Astrocyte of the spinal cord (primary cell): ENCODE results near the gene RRAD.
"Not testable (repeated sequence)": the region's sequence is repeated elsewhere in the genome, so short reads cannot be mapped to it uniquely, and the experiment has no call there.

Experiments used
- DNase-seq: peaks from one replicate; pipeline ENCODE4 v3.0.0; 2011; ENCODE audit warnings: low read depth, low spot score
- H3K4me3 ChIP-seq: 2 replicates; pipeline ENCODE4 v1.5.1; 2011; ENCODE audit warnings: low read depth, mild to moderate bottlenecking, low read length, moderate library complexity
- in situ Hi-C: cut with HindIII; loops from 2 replicates; pipeline ENCODE4 v1.10.0; 2017; ENCODE audit warnings: low sequenced_read_pairs
- TF ChIP-seq, protein P1 (sequence below): IDR thresholded peaks from 2 replicates; pipeline ENCODE4 v1.5.1; 2012; ENCODE audit warnings: low read depth, mild to moderate bottlenecking, low read length, inconsistent platforms

The RRAD gene

DNA sequence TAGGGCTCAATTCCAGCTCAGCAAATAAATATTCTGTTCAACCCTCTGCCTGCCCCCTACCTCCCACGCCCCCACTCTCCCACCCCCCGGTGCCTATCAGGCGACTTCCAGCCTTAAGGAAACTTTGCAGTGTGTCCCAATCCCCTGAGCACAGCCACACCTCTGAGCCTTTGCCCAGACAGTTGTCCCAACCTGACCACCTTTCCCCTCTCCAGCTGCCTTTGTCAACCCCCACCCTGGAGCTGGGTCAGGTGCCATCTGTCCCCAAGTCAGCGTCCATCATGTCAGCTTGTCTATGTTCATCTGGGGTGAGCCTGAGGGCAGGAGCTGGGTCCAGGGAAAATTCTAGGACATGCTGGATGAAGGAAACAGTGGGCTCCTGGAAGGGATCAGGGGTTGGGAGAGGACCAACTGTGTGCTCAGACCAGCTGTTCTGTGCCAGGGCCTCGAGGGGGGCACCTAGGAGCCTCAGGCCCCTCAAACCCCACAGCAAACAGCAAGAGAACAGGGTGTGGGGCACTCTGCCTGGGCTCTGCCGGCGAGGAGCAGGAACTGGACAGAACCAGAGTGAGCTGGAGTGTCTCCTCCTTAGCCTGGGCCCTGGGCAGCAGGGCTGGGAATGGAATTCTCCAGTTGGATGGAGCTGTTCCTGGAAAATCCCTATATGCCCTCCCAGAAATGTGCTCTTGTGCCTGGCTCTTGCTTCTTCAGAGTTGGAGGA, 24.5 kb downstream of the RRAD start:
- H3K4me3 ChIP-seq: no peak overlapping the region
- TF ChIP-seq, protein P1, sequence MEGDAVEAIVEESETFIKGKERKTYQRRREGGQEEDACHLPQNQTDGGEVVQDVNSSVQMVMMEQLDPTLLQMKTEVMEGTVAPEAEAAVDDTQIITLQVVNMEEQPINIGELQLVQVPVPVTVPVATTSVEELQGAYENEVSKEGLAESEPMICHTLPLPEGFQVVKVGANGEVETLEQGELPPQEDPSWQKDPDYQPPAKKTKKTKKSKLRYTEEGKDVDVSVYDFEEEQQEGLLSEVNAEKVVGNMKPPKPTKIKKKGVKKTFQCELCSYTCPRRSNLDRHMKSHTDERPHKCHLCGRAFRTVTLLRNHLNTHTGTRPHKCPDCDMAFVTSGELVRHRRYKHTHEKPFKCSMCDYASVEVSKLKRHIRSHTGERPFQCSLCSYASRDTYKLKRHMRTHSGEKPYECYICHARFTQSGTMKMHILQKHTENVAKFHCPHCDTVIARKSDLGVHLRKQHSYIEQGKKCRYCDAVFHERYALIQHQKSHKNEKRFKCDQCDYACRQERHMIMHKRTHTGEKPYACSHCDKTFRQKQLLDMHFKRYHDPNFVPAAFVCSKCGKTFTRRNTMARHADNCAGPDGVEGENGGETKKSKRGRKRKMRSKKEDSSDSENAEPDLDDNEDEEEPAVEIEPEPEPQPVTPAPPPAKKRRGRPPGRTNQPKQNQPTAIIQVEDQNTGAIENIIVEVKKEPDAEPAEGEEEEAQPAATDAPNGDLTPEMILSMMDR: no peak
- DNase-seq: no peak
- in situ Hi-C loops: no loop called here

DNA sequence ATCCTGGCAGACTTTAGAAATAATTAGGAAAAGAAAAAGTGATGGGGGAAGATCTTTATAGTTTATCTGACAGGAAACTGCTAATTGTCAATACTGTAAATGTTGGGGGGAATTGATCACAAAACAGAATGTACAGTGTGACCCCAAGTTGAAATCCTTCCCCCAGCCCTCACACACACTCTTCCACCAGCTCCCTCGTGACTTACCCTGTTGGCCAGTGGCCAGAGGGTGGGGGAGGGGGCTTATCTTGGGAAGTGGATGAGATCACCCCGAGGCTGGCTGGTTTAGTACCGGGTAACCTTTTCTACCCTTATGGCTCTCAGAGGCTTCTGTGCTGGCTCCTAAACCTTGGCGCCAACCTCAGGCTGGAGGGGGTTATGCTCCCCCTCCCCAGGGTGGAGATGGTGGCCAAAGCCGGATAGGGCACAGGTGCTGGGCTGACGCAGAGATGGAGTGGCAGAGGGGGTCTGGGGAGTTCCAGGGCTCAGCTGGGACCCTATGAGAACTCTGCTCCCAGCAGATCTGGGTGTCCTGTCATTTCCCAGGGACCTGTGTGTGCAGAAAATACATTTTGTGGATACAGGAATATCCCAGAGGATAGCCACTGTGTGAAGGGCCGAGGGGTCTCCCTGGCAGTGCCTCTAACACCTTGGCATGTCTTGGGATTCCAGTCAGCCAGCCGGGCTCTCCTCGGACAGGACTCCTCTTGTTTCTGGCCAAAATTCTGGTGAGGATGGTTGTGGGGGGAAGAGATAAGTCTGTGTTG, 25.2 kb downstream of the RRAD start:
- in situ Hi-C loops: no loop called here
- H3K4me3 ChIP-seq: no peak overlapping the region
- DNase-seq: peak; percentile 59
- TF ChIP-seq, protein P1: no peak

DNA sequence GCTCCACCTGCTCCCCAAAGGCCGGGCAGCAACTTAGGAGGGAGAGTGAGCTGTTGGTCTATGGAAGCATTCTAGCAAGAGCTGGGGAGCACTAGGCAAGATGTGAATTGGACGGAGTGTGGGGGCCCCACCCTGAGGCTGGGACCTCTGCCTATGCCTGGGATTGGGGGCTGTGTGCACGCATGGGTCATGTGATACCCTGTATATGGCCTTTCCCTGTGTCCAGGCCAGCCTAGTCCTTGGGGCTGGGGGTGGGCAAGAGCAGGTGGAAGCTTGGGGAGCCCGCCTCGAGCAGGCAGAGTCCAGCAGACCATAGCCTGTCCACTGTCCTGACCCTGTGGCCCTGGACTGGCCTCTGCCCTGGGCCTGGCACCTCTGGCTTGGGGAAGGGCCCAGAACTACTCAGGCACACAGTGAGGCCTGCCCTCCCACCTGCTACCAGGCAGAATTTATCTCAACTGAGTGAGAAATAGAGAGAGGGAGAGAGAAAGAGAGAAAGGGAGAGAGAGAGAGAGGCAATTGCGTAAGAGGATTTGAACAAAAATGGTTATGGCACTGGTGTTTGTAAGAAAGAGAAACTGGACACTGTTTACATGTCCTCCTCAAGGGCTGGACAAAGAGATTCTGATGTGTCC, 25.9 kb downstream of the RRAD start:
- TF ChIP-seq, protein P1: no peak
- in situ Hi-C loops: no loop called here
- no peak overlapping the region for H3K4me3 ChIP-seq
- DNase-seq: no peak

DNA sequence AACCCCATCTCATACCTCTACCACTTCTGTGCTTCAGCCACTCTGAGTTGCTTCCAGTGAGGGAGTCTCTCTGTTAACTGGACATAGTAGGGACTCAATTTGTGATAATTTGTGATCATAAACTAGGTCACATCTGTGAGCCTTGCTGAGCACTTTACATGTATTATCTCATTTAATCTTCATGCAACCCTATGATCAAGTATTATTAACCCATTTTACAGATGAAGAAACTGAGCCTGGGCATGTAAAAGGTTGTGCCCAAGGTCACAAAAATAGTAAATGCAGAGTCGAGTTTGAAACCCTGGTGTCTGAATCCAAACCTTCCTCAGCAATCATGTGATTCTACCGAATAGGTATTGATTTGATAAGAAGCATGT, 26.4 kb downstream of the RRAD start:
- no peak for DNase-seq
- in situ Hi-C loops: no loop called here
- TF ChIP-seq, protein P1: no peak
- H3K4me3 ChIP-seq: no peak overlapping the region

DNA sequence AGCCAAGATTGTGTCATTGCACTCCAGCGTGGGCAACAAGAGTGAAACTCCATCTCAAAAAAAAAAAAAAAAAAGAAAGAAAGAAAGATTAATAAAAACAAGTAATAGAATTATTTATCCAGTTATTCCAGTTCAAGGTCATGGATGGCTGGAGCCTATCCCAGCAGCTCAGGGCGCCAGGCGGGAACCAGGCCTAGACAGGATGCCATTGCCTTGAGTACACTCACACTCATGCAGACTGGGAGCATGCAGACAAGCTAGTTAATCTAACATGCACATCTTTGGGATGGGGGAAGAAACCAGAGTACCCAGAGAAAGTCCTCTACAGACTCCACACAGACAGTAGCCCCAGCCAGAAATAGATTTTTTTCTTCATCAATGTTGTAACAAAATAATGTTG, 27.1 kb downstream of the RRAD start:
- in situ Hi-C loops: no loop called here
- TF ChIP-seq, protein P1: no peak
- DNase-seq: peak; percentile 22
- no peak overlapping the region for H3K4me3 ChIP-seq

DNA sequence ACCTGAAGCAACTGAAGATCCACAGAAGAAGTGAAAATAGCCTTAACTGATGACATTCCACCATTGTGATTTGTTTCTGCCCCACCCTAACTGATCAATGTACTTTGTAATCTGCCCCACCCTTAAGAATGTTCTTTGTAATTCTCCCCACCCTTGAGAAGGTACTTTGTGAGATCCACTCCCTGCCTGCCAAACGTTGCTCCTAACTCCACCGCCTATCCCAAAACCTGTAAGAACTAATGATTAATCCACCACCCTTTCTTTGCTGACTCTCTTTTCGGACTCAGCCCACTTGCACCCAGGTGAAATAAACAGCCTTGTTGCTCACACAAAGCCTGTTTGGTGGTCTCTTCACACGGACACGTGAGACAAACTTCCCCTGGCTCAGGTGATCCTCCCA, 28.7 kb downstream of the RRAD start:
- H3K4me3 ChIP-seq, DNase-seq, in situ Hi-C loops: not testable (repeated sequence)

DNA sequence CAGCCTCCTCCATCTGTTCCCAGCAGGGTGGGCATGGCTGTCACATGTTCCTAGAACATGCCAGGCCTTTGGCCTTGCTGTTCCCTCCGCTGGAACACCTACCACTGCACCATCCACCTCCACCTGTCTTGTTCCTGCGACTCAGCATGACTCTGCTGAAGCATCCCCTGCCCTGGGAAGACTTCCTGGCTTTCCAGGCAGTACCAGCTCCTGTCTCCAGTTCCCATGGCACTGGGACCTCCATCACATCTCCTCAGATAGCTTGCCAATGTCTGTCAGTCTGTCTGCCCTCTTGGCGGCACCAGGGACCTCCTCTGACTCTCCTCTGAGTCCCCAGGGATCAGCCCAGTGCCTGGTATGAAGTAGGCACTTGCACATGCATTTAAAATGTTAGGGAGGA, 29.3 kb downstream of the RRAD start:
- in situ Hi-C loops: no loop called here
- no peak for DNase-seq
- H3K4me3 ChIP-seq: no peak overlapping the region
- TF ChIP-seq, protein P1: no peak
